ENCODE measurements around the gene ST6GALNAC4.

DNA sequence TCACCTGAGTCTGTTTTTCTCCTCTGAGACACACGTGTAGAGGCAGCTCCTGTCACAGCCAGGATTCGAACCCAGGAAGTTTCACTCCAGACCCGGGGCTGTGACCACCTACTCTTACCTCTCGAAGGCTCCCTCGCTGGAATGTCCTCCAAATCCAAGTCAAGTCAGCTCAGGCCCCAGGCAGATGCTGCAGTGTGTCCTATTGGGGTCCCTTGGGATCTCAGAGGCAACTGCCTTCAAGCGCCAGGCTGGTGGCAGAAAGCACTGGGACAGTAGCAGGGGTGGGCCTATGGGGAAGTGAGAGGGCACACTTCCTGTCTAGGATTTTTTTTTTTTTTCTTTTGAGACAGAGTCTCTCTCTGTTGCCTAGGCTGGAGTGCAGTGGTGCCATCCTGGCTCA lies 762 bp upstream of the ST6GALNAC4 start:
- TF ChIP-seq, protein P1, sequence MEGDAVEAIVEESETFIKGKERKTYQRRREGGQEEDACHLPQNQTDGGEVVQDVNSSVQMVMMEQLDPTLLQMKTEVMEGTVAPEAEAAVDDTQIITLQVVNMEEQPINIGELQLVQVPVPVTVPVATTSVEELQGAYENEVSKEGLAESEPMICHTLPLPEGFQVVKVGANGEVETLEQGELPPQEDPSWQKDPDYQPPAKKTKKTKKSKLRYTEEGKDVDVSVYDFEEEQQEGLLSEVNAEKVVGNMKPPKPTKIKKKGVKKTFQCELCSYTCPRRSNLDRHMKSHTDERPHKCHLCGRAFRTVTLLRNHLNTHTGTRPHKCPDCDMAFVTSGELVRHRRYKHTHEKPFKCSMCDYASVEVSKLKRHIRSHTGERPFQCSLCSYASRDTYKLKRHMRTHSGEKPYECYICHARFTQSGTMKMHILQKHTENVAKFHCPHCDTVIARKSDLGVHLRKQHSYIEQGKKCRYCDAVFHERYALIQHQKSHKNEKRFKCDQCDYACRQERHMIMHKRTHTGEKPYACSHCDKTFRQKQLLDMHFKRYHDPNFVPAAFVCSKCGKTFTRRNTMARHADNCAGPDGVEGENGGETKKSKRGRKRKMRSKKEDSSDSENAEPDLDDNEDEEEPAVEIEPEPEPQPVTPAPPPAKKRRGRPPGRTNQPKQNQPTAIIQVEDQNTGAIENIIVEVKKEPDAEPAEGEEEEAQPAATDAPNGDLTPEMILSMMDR (conservative IDR thresholded peaks at IDR 0.05; ENCODE audit: low read length): no peak
- TF ChIP-seq EZH2phosphoT487 (IDR thresholded peaks at IDR 0.05; ENCODE audit: borderline replicate concordance, low read depth, low read length): no peak

All from OCI-LY7 (cell line).